Smooth muscle cell (in vitro differentiated cells): ENCODE results near the gene GPN2. TPM values are rescaled to one million over a fixed set of nuclear protein-coding genes. Genes with fewer than 3 reads are reported as not detected.
A peak's percentile ranks its signal among the peaks of the same experiment; 100 is the strongest.
"Not testable (repeated sequence)": the region's sequence is repeated elsewhere in the genome, so short reads cannot be mapped to it uniquely, and the experiment has no call there.

Experiments
- DNase-seq: peaks from one replicate; lab custom pipeline; 2025; ENCODE audit not compliant: unreplicated experiment; lab: John Stamatoyannopoulos, UW
- H2AFZ ChIP-seq: fragments of 200-600 bp; sonication (generic); 2 replicates; pipeline ENCODE4 v1.6.0; 2016; ENCODE audit warnings: antibody characterized with exemption, low read depth, mild to moderate bottlenecking
- H3F3A ChIP-seq: fragments of 200-600 bp; sonication (generic); 2 replicates; pipeline ENCODE4 v1.6.0; 2017; ENCODE audit warnings: antibody characterized with exemption, low read depth
- H3K27ac ChIP-seq: fragments of 200-600 bp; sonication (generic); 2 replicates; pipeline ENCODE4 v1.5.1; 2016; ENCODE audit warnings: low read depth, mild to moderate bottlenecking
- H3K27me3 ChIP-seq: fragments of 200-600 bp; sonication (generic); 2 replicates; pipeline ENCODE4 v1.6.1; 2016; ENCODE audit warnings: low read depth, mild to moderate bottlenecking
- H3K36me3 ChIP-seq: fragments of 200-600 bp; sonication (generic); 2 replicates; pipeline ENCODE4 v1.5.1; 2016; ENCODE audit warnings: low read depth
- H3K4me1 ChIP-seq: fragments of 200-600 bp; sonication (generic); 2 replicates; pipeline ENCODE4 v1.5.1; 2016; ENCODE audit warnings: low read depth
- H3K4me2 ChIP-seq: fragments of 200-600 bp; sonication (generic); 2 replicates; pipeline ENCODE4 v1.6.0; 2016; ENCODE audit warnings: mild to moderate bottlenecking
- H3K4me3 ChIP-seq: fragments of 200-600 bp; sonication (generic); 2 replicates; pipeline ENCODE4 v1.5.1; 2016; ENCODE audit warnings: mild to moderate bottlenecking
- H3K79me2 ChIP-seq: fragments of 200-600 bp; sonication (generic); 2 replicates; pipeline ENCODE4 v1.6.0; 2016; ENCODE audit warnings: low read depth, mild to moderate bottlenecking
- H3K9ac ChIP-seq: fragments of 200-600 bp; sonication (generic); 2 replicates; pipeline ENCODE4 v1.6.0; 2016; ENCODE audit warnings: low read depth
- H3K9me3 ChIP-seq: fragments of 200-600 bp; sonication (generic); replicated peaks from 2 replicates; pipeline ENCODE4 v1.5.1; 2016; ENCODE audit warnings: low read depth
- H4K20me1 ChIP-seq: fragments of 200-600 bp; sonication (generic); 2 replicates; pipeline ENCODE4 v1.6.0; 2016; ENCODE audit warnings: low read depth
- WGBS: methylation state at CpG from one replicate; pipeline ENCODE4 v1.1.7; 2016; ENCODE audit warnings: low lambda C conversion rate; 5-methylcytosine and 5-hydroxymethylcytosine counted together
- polyA plus RNA-seq: library from polyadenylated mRNA; unstranded; fragments of >200 nt; fragmentation: Nextera tagmentation; extraction: Ambion mirVana; gene quantifications from 2 replicates; pipeline ENCODE4 v1.2.1, GENCODE V29; 2016
- total RNA-seq: library from RNA; depleted of rRNA; stranded (reverse); fragments of >200 nt; gene quantifications from 2 replicates; pipeline ENCODE4 v1.2.3, GENCODE V29; 2014
- TF ChIP-seq, protein P1 (sequence below): fragments of 200-600 bp; sonication (generic); IDR thresholded peaks from 2 replicates; pipeline ENCODE4 v1.5.1; 2017; ENCODE audit warnings: borderline replicate concordance, mild to moderate bottlenecking, antibody characterized with exemption; ENCODE audit not compliant: insufficient read depth, poor library complexity, severe bottlenecking

Gene GPN2
- total and polyA plus RNA-seq, 2 experiments from 2014 or later, result 13.3 to 36.3 TPM

DNA sequence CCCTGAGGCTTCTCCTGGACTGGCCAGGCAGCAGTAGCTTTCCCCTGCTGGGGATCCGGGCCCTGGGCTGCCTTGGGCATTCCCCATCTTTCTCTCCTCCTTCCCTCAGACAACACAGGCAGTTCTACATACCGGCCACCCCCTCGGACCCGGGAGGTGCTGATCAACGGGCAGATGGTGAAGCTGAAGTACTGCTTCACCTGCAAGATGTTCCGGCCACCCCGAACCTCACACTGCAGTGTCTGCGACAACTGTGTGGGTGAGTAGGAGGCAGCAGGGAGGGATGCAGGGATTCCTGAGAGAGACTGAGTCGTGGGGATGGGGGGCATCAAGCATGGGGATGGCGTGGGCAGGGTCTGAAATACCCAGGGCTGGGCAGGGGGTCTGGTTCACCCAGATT lies 41.6 kb downstream of the GPN2 start:
- Histone ChIP-seq H3K36me3 (no peaks in the 10 kb centered on the region), H3K27me3 (no peaks in the 10 kb centered on the region), H3K4me1 (no peaks in the 10 kb centered on the region), H3K79me2 (no peaks in the 10 kb centered on the region), H3K4me2 (no peak overlapping the region), H4K20me1 (peaks cover 3% of the 10 kb centered on the region), H2AFZ (no peak overlapping the region), H3K9me3 (no peaks in the 10 kb centered on the region), H3K9ac (no peak overlapping the region), H3F3A (no peaks in the 10 kb centered on the region), H3K4me3 (no peak overlapping the region), H3K27ac (peak overlapping the region; percentile 23)
- 92% methylated on average over 10 of the region's 10 CpGs for WGBS
- DNase-seq, result no peak
- TF ChIP-seq, protein P1, sequence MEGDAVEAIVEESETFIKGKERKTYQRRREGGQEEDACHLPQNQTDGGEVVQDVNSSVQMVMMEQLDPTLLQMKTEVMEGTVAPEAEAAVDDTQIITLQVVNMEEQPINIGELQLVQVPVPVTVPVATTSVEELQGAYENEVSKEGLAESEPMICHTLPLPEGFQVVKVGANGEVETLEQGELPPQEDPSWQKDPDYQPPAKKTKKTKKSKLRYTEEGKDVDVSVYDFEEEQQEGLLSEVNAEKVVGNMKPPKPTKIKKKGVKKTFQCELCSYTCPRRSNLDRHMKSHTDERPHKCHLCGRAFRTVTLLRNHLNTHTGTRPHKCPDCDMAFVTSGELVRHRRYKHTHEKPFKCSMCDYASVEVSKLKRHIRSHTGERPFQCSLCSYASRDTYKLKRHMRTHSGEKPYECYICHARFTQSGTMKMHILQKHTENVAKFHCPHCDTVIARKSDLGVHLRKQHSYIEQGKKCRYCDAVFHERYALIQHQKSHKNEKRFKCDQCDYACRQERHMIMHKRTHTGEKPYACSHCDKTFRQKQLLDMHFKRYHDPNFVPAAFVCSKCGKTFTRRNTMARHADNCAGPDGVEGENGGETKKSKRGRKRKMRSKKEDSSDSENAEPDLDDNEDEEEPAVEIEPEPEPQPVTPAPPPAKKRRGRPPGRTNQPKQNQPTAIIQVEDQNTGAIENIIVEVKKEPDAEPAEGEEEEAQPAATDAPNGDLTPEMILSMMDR, result no peak

DNA sequence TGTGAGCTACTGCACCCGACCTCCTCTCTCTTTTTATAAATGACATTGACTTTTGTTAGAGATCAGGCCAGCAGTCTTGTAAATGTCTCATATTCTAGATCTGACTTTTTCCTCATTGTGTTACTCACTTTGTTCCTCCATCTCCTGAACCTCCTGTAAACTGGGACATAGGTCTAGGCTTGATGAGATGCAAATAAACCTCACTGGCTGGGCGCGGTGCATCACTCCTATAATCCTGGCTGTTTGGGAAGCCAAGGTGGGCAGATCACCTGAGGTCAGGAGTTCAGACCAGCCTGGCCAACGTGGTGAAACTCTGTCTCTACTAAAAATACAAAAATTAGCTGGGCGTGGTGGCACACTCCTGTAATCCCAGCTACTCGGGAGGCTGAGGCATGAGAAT lies 42.3 kb downstream of the GPN2 start:
- not testable (repeated sequence) for H4K20me1 ChIP-seq, H3K9me3 ChIP-seq, DNase-seq, H3F3A ChIP-seq, H3K36me3 ChIP-seq, H3K4me2 ChIP-seq, H3K27ac ChIP-seq, H3K4me3 ChIP-seq, H2AFZ ChIP-seq, H3K4me1 ChIP-seq, H3K9ac ChIP-seq, H3K79me2 ChIP-seq, H3K27me3 ChIP-seq
- 91% methylated on average over 6 of the region's 6 CpGs for WGBS

DNA sequence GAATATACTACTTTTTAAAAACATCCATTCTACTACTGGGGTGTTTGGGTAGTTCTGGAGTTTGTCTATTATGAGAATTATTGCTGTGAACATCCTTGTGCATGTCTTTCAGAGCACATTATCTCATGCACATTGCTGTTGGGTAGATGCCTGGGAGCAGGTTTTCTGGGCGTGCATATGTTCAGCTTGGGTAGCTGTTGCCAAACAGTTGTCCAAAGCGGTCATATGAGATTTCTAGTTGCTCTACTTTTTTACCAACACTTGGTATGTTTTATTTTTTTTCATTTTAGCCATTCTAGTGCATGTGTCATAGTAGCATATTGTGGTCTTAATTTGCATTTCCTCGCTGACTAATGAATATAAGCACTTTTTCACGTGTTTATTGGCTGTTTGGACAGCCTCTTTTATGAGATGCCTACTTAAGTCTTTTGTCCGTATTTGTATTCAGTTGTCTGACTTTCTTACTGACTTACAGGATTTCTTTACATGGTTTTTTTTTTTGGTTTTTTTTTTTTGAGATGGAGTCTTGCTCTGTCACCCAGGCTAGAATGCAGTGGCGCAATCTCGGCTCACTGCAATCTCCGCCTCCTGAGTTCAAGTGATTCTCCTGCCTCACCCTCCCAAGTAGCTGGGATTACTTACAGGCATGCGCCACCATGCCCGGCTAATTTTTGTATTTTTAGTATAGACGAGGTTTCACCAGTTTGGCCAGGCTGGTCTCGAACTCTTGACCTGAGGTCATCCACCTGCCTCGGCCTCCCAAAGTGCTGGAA lies 45.5 kb downstream of the GPN2 start:
- H3K4me1 ChIP-seq, result no peaks in the 10 kb centered on the region

DNA sequence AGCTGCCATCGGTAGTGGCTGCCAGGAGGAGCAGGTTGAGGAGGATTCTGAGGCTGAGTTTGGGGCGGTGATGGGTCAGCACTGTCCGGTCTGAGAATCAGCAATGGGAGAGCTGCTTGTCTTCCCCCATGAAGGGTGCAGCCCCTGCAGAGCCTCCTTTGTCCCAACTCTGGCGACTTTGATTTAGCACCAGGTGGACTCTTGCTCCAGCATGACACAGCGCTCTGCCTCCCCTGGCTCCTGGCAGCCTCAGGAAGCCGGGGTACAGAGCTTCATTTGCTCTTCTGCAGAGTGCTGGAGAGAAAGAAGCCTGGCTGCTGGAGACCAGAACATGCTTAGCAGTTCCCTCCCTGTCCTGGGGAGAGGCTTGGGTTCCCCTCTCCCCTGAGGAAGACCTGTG lies 50.3 kb downstream of the GPN2 start:
- Histone ChIP-seq H3K4me1 (no peaks in the 10 kb centered on the region), H3K4me3 (no peak overlapping the region), H3K9me3 (no peaks in the 10 kb centered on the region), H3K27ac (no peak overlapping the region), H3K4me2 (no peak overlapping the region), H3K36me3 (no peaks in the 10 kb centered on the region), H4K20me1 (peaks cover 7% of the 10 kb centered on the region), H3K9ac (no peak overlapping the region), H3F3A (no peaks in the 10 kb centered on the region), H3K27me3 (no peaks in the 10 kb centered on the region), H3K79me2 (no peaks in the 10 kb centered on the region), H2AFZ (no peak overlapping the region)
- no peak for DNase-seq
- TF ChIP-seq, protein P1, result no peak
- 92% methylated on average over 6 of the region's 6 CpGs for WGBS

More for the DNA sequence above, 45.5 kb downstream of the GPN2 start:
- TF ChIP-seq, protein P1, result no peak
- DNase-seq, result no peak
- Histone ChIP-seq H3F3A (no peaks in the 10 kb centered on the region), H3K9me3 (no peaks in the 10 kb centered on the region), H4K20me1 (peaks cover 3% of the 10 kb centered on the region), H3K27me3 (no peaks in the 10 kb centered on the region), H3K36me3 (no peaks in the 10 kb centered on the region), H3K9ac (no peak overlapping the region), H2AFZ (no peak overlapping the region), H3K79me2 (no peaks in the 10 kb centered on the region), H3K4me3 (no peak overlapping the region), H3K4me2 (no peak overlapping the region), H3K27ac (no peak overlapping the region)
- 95% methylated on average over 13 of the region's 13 CpGs for WGBS
